DND-41 (cell line): Measurements from ENCODE around the gene CHRNB2.

Experiments
- ATAC-seq: fragments of 200-7000 bp; cut with Tn5 transposase; 3 replicates; pipeline ENCODE4 v1.9.1; 2021; ENCODE audit warnings: low read depth; ENCODE audit not compliant: insufficient read depth
- DNase-seq: peaks from one replicate; pipeline ENCODE4 v3.0.0-alpha.2; 2020
- H2AFZ ChIP-seq: 2 replicates; pipeline ENCODE4 v1.6.0; 2012; ENCODE audit warnings: low read depth, low read length
- H3K27ac ChIP-seq: 2 replicates; pipeline ENCODE4 v1.5.1; 2012; ENCODE audit warnings: low read length, inconsistent platforms
- H3K27me3 ChIP-seq: fragments of 200-600 bp; sonication (generic); 2 replicates; pipeline ENCODE4 v1.6.0; 2012; ENCODE audit warnings: low read length, mild to moderate bottlenecking, inconsistent platforms; ENCODE audit not compliant: insufficient read depth, poor library complexity
- H3K36me3 ChIP-seq: 2 replicates; pipeline ENCODE4 v1.5.1; 2012; ENCODE audit warnings: low read length, inconsistent platforms; ENCODE audit not compliant: insufficient read depth
- H3K4me1 ChIP-seq: 2 replicates; pipeline ENCODE4 v1.5.1; 2012; ENCODE audit warnings: mild to moderate bottlenecking, low read length; ENCODE audit not compliant: insufficient read depth
- H3K4me2 ChIP-seq: 2 replicates; pipeline ENCODE4 v1.6.0; 2012; ENCODE audit warnings: mild to moderate bottlenecking, moderate library complexity, low read length, inconsistent platforms; ENCODE audit not compliant: insufficient read depth
- H3K4me3 ChIP-seq, 2 experiments: fragments of 200-600 bp in 1 of 2; shearing (Covaris generic) in 1 of 2; 2 replicates each; pipeline ENCODE4 v1.5.1; 2012 to 2016; ENCODE audit warnings: inconsistent platforms in 2 of 2, low read length in 2 of 2, mild to moderate bottlenecking in 2 of 2, low read depth in 1 of 2, moderate library complexity in 1 of 2
- H3K79me2 ChIP-seq: 2 replicates; pipeline ENCODE4 v1.6.0; 2012; ENCODE audit warnings: low read length, inconsistent platforms; ENCODE audit not compliant: insufficient read depth
- H3K9ac ChIP-seq: 2 replicates; pipeline ENCODE4 v1.6.0; 2012; ENCODE audit warnings: low read depth, mild to moderate bottlenecking, inconsistent platforms, low read length, moderate library complexity
- H3K9me3 ChIP-seq: 2 replicates; pipeline ENCODE4 v1.5.1; 2012; ENCODE audit warnings: low read length, moderate library complexity, mild to moderate bottlenecking, inconsistent platforms; ENCODE audit not compliant: insufficient read depth, severe bottlenecking
- H4K20me1 ChIP-seq: 2 replicates; pipeline ENCODE4 v1.6.0; 2012; ENCODE audit warnings: low read length; ENCODE audit not compliant: insufficient read depth
- EZH2 ChIP-seq: IDR thresholded peaks from 3 replicates; pipeline ENCODE4 v1.6.1; 2012; ENCODE audit warnings: borderline replicate concordance, low read depth, mild to moderate bottlenecking, moderate library complexity, low read length, inconsistent platforms; ENCODE audit not compliant: severe bottlenecking
- TF ChIP-seq, protein P1 (sequence below): IDR thresholded peaks from 2 replicates; pipeline ENCODE4 v1.5.1; 2012; ENCODE audit warnings: borderline replicate concordance, low read length, moderate library complexity, mild to moderate bottlenecking; ENCODE audit not compliant: poor library complexity, severe bottlenecking; ENCODE audit errors: extremely low read depth

Gene CHRNB2

DNA sequence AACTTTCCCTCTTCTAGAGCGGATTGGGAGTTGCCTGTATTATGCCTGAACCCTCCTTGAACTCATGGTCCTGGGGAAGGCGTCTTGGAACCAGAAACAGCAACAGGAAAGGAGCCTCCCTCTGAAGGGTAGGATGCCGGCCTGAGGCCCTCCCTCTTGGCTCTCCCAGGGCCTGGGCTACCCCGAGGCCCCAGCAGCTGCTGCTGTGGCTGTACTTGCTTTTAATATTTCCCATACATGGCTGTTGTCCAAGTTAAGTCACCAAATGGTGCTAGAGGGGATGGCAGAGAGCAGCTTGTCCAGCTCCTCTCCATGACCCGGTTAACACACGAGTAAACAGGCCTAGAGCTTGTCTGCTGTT, 10.5 kb downstream of the CHRNB2 start:
- no peaks in the 10 kb centered on the region for H3K9me3 ChIP-seq
- H3K27me3 ChIP-seq: no peaks in the 10 kb centered on the region
- no peaks in the 10 kb centered on the region for H3K79me2 ChIP-seq
- no peak overlapping the region for H3K9ac ChIP-seq
- no peak overlapping the region for H3K4me2 ChIP-seq
- H3K27ac ChIP-seq: no peak overlapping the region
- TF ChIP-seq, protein P1, sequence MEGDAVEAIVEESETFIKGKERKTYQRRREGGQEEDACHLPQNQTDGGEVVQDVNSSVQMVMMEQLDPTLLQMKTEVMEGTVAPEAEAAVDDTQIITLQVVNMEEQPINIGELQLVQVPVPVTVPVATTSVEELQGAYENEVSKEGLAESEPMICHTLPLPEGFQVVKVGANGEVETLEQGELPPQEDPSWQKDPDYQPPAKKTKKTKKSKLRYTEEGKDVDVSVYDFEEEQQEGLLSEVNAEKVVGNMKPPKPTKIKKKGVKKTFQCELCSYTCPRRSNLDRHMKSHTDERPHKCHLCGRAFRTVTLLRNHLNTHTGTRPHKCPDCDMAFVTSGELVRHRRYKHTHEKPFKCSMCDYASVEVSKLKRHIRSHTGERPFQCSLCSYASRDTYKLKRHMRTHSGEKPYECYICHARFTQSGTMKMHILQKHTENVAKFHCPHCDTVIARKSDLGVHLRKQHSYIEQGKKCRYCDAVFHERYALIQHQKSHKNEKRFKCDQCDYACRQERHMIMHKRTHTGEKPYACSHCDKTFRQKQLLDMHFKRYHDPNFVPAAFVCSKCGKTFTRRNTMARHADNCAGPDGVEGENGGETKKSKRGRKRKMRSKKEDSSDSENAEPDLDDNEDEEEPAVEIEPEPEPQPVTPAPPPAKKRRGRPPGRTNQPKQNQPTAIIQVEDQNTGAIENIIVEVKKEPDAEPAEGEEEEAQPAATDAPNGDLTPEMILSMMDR: no peak
- TF ChIP-seq EZH2: no peak
- ATAC-seq: no peak; the same call in 2 of the 3 replicates
- H3K4me3 ChIP-seq: no peak overlapping the region
- peaks cover 44% of the 10 kb centered on the region; the same call in 1 of the 2 replicates for H4K20me1 ChIP-seq
- peaks cover 46% of the 10 kb centered on the region for H3K36me3 ChIP-seq
- H3K4me1 ChIP-seq: no peaks in the 10 kb centered on the region
- no peak for DNase-seq
- no peak overlapping the region for H2AFZ ChIP-seq

DNA sequence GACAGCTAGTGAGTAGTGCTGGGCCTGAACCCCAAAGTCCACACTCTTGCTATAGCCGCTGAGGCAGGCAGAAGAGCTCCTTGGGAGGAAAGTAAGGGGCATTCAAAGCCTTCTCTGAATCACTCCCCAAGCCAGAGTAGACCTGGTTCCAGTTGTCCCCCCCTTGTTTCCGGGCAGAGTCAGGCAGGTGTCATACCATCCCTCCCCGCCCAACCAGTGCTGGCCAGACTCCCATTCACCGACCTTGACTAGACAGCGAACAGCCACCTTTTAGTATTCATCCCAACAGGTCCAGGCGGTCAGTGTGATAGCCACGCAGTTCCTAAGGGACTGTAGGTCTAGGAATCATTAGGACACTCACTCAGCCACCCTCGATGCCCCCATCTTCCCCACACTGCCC, 11.8 kb downstream of the CHRNB2 start:
- H3K27me3 ChIP-seq: no peaks in the 10 kb centered on the region
- no peak overlapping the region for H2AFZ ChIP-seq
- ATAC-seq (no peak), DNase-seq (no peak)
- H3K4me2 ChIP-seq: no peak overlapping the region
- no peak overlapping the region for H3K9ac ChIP-seq
- TF ChIP-seq, protein P1: no peak
- TF ChIP-seq EZH2: no peak
- no peak overlapping the region for H3K27ac ChIP-seq
- peaks cover 55% of the 10 kb centered on the region; the same call in 1 of the 2 replicates for H4K20me1 ChIP-seq
- no peaks in the 10 kb centered on the region for H3K4me1 ChIP-seq
- H3K9me3 ChIP-seq: no peaks in the 10 kb centered on the region
- no peaks in the 10 kb centered on the region for H3K79me2 ChIP-seq
- H3K36me3 ChIP-seq: peaks cover 60% of the 10 kb centered on the region
- no peak overlapping the region for H3K4me3 ChIP-seq

GRCh38 chr1:154581766-154582165, 14.2 kb downstream of the CHRNB2 start:
- no peak overlapping the region for H3K9ac ChIP-seq
- no peaks in the 10 kb centered on the region for H3K79me2 ChIP-seq
- no peak for TF ChIP-seq EZH2
- TF ChIP-seq, protein P1: no peak
- H3K4me1 ChIP-seq: no peaks in the 10 kb centered on the region
- H3K27me3 ChIP-seq: no peaks in the 10 kb centered on the region
- no peak overlapping the region for H3K4me2 ChIP-seq
- peaks cover 60% of the 10 kb centered on the region for H4K20me1 ChIP-seq
- ATAC-seq (no peak), DNase-seq (no peak)
- H3K4me3 ChIP-seq: no peak overlapping the region
- H3K27ac ChIP-seq: no peak overlapping the region
- no peaks in the 10 kb centered on the region for H3K9me3 ChIP-seq
- peaks cover 84% of the 10 kb centered on the region for H3K36me3 ChIP-seq
- no peak overlapping the region for H2AFZ ChIP-seq

- H3K27me3 ChIP-seq: no peaks in the 10 kb centered on the region
- no peak for TF ChIP-seq EZH2
- TF ChIP-seq, protein P1: no peak
- no peaks in the 10 kb centered on the region for H3K4me1 ChIP-seq
- H3K36me3 ChIP-seq: peaks cover 95% of the 10 kb centered on the region
- no peak overlapping the region for H3K4me3 ChIP-seq
- no peaks in the 10 kb centered on the region for H3K9me3 ChIP-seq
- H4K20me1 ChIP-seq: peaks cover 55% of the 10 kb centered on the region
- DNase-seq (no peak), ATAC-seq (no peak)
- H2AFZ ChIP-seq: no peak overlapping the region
- H3K27ac ChIP-seq: no peak overlapping the region
- no peaks in the 10 kb centered on the region for H3K79me2 ChIP-seq
- no peak overlapping the region for H3K9ac ChIP-seq
- H3K4me2 ChIP-seq: no peak overlapping the region
These were observed 15.3 kb downstream of the CHRNB2 start for GRCh38 chr1:154582885-154583284.
